Left kidney (tissue), 2 donors: ENCODE data around the gene LRP1. TPM values are rescaled to one million over a fixed set of nuclear protein-coding genes. Genes with fewer than 3 reads are reported as not detected.

Experiments used
- DNase-seq: peaks from one replicate; pipeline ENCODE4 v3.0.0-alpha.2; 2013
- polyA plus RNA-seq: library from polyadenylated mRNA; unstranded; fragments of 120-200 nt; gene quantifications from one replicate; pipeline ENCODE4 v1.2.1, GENCODE V29; 2013; ENCODE audit not compliant: insufficient read length

The LRP1 gene
- polyA plus RNA-seq, 1 donor, result 64.5 TPM

DNA sequence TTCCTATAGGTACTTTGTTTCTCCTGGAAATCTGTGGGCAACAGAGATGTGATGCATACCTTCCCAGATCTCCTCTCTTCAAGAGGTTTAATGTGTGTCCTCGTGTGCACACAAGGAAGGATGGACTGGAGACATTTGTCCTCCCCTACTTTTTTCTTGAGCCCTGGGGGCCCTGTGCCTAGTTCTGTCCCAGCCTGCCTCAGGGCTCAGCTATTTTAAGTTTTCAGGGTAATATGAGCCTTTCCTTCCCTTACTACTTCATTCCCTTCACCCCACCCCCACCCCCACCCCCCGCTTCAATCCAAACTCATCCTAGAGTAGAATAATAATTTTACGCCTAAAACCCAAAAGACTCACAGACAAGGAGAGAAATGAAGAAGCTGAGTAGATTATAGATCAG, 122.3 kb downstream of the LRP1 start:
- no peak for DNase-seq

DNA sequence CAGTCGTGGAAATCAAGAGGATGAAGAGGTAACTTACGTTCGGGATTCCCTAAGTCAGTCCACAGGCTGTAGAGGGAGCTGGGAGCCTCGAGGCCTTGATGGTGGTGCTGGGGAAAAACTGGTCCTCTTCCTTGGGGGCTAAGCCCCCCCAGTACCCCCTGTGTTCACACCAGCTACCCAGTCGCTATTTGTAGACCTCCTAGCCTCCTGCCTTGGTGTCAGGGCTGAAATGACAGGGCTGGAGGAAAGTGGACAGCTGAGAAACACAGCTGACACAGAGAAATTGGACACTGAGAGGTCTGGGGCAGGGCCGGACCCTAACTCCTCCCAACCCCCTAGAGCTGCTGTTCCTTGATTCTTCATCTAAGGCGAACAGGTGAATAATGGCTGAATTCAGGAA, 122.7 kb downstream of the LRP1 start, which contains the start of gene STAC3:
Gene STAC3, minus strand, starts transcription at position 232 of the 400 bp plus-strand sequence. CDS start 1,551 bp downstream, outside the sequence.
- DNase-seq, result no peak

DNA sequence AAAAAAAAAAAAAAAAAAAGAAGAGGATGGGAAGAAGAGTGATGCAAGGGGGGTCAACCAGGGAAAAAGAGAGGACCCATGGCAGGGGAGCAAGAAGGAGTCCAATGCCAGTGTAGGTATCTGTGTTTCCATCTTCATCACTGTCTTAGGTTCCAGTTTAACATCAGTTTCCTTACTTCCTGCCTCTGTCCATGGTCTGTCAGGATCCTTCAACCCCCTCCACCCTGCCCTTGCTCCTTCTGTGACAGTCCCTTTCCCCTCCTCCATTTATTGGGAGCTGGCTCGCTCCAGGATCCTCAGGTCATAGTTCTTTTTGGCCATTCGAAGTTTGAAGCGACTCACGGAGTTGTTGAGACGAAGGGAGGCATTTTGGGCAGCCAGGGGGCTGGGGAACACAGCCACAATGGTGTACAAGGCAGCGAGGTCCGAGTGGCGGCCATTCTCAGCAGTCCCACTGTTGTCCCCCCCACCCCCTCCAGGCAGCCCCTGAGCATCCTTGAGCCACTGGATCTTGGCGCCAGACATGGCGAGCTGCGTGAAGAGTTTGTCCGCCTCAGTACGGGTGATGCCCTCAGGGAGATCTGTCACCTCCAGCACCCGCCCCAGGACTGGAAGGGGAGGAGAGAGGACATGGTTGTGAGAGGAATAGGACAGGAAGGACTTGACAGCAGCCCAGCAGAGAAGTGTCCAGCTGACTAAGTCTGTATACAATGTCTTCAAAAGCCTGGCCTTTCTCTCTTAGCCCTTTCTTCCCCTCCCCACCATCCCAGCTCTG, 126.4 kb downstream of the LRP1 start:
- DNase-seq, result no peak

DNA sequence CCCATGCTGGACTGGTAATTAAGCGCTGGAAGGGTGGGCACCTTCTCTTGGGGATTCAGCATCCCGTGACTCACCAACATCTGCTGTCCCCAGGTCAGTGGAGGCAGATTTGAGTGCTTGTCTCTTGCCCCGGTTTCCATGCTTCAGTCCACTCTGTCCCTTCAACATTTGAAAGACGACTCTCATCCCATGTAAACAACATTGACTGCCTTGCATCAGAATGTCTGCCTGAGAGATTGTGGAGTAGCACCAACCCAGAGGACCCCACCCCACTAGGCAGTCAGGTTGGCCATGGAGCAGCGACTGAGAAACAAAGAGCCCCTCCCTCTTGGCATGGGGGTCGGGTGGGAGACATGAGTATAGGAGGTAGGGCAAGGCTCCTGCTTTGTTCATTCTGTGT, 127.6 kb downstream of the LRP1 start:
- DNase-seq, result no peak

DNA sequence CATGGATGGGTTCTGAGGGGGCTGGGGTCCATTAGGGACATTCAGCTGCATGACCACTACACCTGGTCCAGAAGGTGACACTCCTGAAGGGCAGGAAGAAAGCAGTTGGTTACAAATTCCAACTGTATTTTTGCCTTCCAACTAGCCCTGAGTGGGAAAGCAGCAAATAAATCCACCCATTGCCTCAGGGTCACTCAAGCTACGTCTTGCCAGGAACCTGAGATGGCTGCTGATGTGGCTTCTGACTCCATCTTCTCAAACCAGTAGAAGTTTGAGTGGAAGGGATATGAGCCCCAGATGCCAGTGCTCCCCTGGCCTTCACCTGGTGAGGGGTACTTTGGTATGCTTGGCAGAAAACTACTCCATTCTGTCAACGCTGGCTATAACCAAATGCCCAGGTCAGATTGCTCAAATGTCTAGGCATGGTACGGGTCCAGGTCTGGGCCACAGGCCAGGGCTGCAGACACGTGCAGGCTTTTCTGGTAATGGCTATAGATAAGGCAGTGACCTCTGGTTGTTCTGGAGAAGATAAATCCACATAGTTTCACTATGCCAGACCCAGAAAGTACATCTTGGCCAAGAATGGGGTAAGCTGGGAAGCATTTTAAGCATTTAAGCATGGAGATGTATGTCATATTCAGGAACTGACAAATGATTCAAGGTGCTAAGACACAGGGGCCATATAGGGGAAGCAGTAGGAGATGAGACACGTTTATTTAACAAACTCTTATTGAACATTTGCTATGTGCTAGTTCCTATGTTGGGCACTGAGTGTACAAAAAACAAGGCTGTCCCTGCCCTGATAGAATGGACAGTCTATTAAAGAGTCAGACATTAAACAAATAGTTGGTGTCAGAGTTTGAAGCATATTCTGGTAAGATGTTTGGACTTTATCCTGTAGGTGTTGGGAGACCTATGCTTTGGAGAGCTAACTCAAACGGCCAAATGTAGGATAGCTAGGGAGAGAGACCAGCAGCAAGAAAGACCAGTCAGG, 131.0 kb downstream of the LRP1 start:
- DNase-seq, result no peak

DNA sequence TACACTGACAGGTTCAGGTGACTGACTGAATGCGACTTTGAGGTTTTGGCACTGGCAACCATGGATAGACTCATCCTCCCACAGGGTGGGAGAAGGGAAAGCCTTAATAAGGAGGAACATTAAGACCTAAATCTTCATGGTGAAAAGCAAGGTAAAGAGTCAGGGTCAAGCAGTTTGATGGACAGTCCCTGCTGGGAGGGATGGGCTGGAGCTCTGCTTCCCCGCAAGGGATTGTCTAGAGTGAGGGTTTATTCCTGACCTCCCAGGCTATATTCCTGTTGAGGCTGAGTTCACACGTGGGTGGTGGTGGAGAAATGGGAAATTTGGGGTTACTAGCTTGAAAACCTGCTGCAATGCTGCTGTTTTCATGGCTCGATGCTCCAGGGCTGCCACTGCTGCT, 132.1 kb downstream of the LRP1 start:
- no peak for DNase-seq

DNA sequence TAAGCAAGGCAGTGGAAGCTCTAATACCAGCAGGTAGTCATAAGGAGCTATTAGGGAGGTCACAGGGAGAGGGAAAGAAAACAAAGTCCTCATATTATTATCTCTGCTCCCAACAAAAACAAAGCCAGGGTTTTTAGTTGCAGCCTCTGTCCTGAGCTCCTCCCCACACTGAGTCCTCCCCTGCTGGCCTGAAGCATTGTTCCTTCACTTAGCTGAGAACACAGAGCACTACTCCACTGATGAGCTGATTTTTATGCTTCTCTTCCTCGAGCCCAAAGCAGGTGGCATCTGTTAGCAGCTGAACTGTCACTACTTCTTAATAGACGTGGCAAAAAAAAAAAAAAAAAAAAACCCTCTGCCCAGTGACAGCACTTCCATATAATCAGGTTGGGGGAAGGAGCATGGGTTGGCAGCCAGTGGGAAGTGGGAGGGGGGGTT, 133.2 kb downstream of the LRP1 start:
- DNase-seq, result no peak

DNA sequence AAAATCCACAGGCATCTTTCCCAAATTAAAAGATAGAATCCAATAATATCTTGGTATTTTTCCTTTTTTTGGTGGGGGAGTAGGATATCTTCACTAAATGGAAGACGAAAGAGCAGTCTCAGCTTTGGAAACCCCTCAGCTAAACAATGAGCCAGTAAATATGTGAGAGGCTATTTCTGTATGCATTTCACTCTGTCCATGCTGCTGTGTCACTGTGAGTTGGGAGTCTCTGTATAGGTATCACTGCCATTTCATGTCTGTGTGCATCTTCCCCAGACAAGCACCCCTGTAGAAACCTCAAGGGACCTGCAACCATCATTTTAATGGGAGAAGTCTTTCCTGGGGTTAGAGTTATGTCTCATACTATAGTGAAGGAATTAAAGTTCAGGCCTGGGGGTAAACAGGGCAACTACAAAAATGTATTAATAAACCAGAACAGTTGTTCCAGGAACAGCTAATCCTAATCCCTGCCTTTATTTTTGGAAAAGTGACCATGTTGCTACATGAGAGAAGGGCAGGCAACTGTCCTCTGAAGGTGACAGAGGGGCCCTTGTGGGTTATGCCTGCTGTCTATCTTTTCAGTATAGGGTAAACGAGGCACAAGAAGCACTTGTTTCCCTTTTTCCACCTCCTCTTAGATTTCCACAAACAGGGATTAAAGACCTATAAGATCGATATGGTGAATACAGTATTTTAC, 134.0 kb downstream of the LRP1 start:
- no peak for DNase-seq

Other genes starting within 250 kb of the LRP1 start
- 0.32 TPM for gene SDR9C7, start 194.1 kb upstream of the LRP1 start, polyA plus RNA-seq
- 1.2 TPM for gene RDH16, start 170.9 kb upstream of the LRP1 start, polyA plus RNA-seq
- gene ZBTB39, start 121.9 kb upstream of the LRP1 start, polyA plus RNA-seq, result 13.4 TPM
- gene TAC3, start 112.0 kb upstream of the LRP1 start, polyA plus RNA-seq, result 0.80 TPM
- 0.50 TPM for gene MYO1A, start 78.4 kb upstream of the LRP1 start, polyA plus RNA-seq
- 37.8 TPM for gene NEMP1, start 49.7 kb upstream of the LRP1 start, polyA plus RNA-seq
- gene NAB2, start 39.4 kb upstream of the LRP1 start, polyA plus RNA-seq, result 40.8 TPM
- 127 TPM for gene STAT6, start 17.1 kb upstream of the LRP1 start, polyA plus RNA-seq
- not detected for gene LRP1-AS, start 19.1 kb downstream of the LRP1 start, polyA plus RNA-seq
- 4.2 TPM for gene NXPH4, start 88.3 kb downstream of the LRP1 start, polyA plus RNA-seq
- gene SHMT2, start 101.2 kb downstream of the LRP1 start, polyA plus RNA-seq, result 71.6 TPM
- 9.2 TPM for gene STAC3, start 122.7 kb downstream of the LRP1 start, polyA plus RNA-seq